ENCODE measurements around the gene IREB2.

Gene IREB2, protein sequence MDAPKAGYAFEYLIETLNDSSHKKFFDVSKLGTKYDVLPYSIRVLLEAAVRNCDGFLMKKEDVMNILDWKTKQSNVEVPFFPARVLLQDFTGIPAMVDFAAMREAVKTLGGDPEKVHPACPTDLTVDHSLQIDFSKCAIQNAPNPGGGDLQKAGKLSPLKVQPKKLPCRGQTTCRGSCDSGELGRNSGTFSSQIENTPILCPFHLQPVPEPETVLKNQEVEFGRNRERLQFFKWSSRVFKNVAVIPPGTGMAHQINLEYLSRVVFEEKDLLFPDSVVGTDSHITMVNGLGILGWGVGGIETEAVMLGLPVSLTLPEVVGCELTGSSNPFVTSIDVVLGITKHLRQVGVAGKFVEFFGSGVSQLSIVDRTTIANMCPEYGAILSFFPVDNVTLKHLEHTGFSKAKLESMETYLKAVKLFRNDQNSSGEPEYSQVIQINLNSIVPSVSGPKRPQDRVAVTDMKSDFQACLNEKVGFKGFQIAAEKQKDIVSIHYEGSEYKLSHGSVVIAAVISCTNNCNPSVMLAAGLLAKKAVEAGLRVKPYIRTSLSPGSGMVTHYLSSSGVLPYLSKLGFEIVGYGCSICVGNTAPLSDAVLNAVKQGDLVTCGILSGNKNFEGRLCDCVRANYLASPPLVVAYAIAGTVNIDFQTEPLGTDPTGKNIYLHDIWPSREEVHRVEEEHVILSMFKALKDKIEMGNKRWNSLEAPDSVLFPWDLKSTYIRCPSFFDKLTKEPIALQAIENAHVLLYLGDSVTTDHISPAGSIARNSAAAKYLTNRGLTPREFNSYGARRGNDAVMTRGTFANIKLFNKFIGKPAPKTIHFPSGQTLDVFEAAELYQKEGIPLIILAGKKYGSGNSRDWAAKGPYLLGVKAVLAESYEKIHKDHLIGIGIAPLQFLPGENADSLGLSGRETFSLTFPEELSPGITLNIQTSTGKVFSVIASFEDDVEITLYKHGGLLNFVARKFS

DNA sequence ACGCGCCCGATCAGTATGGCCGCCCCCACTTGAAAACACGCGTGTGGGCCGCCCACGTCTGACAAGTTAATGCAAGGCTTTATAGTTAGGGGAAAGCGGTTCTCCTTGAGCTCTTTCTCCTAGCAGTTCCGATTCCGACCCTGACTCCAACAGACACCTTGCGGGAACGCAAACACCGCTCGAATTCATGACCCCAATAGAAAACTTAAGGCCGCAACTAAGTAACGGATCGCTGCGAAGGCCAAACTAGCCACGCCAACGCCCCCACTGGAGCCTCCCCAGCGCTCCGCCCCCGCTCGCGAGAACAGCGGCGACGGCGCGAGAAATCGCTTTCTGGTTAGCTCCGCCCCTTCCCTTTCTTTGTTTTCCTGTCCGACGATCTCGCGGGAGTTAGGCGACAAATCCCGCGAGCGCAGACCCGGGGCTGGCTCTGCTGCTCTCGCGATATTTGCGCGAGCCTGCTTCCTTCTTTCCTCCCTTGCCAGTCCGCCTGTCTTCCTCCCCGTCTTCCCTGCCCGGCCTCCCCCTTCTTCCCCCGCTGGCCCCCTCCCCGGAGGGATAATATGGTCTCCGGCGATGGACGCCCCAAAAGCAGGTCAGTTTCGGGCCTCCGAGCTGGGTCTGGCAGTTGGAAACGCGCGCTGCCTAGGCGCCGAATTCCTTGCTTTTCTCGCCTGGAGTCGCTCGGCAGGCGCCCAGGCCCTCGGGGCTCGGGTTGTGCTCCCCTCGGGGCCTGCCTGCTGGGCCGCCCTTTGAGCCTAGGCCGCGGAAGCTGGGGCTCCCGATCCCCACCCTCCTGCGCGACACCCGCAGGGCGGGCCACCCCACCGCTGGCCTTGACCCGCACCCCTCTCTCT, at the start of gene IREB2:
Gene IREB2 (plus strand): TSS at position 455 of the 857 bp plus-strand sequence. CDS start 122 bp downstream, at position 577.
- in situ Hi-C loops (cut with HindIII; ENCODE audit: low sequenced_read_pairs): no loop called here

DNA sequence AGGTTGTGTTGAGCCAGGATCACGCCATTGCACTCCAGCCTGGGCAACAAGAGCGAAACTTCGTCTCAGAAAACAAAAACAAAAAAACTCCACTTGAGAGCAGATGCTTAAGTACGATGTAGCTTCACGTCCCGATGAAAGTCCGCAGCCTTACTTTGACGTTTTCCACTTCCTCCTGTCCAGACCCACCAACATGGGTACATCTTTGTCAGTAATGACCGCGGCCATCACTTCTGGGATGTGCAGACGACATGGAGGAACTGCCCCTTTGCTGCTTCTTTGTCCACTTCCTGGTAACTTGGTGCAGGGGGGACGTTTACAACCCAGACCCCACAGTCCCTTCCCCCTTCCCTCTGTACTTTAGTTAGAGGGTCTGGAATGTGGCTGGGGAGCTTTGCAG, 49.2 kb upstream of the IREB2 start:
- in situ Hi-C loops (cut with HindIII; ENCODE audit: low sequenced_read_pairs): no loop called here

DNA sequence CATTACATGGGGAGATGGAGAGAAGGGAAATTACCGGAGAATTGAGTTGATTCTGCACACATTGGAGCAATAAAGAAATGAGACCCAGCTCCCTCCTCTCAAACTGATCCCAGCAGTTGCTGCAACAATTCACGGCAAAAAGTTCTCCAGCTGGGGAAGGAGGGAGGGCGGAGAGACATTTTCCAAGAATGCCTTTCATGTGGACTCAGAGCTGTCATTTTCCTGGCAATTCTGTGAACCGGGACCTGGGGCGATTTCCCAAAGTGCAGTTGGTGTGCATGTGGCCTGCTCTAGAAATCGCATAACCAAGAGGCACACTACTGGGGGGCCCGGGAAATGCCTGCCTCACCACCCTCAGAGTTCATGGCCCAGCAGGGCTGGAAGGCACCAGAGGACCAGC, 48.7 kb upstream of the IREB2 start:
- in situ Hi-C loops (cut with HindIII; ENCODE audit: low sequenced_read_pairs): no loop called here

DNA sequence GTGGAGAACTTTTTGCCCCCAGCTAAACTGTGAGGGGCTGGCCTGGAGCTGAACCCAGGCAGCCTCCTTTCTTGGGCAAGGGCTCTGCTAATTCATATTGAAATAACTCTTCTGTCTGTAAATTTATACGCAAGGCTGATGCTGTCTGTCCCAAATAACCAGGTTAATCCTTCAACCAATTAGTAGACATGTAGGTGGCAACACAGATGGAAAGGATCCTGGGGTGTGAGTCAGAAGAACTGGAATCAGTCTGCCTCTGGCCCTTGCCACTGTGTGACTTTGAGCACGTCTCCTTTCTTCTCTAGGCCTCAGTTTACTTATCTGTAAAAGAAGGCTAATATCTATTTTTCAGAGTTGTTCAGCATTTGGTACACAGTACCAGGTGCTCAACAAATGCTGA, 48.3 kb upstream of the IREB2 start:
- in situ Hi-C loops (cut with HindIII; ENCODE audit: low sequenced_read_pairs): no loop called here

DNA sequence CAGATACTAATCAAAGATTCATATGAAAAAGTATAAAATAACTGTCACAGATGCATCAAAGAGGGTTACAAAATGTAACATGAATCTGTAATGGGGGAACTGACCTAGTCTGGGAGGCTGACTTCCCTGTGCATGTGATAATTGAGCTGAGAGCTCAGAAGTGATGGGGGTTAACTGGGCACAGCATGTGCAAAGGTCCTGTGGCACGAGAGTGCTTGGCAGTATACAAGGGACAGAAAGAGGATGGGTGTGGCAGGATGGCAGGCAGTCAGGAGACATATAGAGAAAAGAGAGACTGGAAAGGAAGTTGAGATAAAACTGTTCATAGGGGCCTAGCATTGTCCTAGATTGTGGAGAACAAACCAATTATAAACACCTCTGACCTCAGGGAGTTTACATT, 47.8 kb upstream of the IREB2 start:
- in situ Hi-C loops (cut with HindIII; ENCODE audit: low sequenced_read_pairs): no loop called here

DNA sequence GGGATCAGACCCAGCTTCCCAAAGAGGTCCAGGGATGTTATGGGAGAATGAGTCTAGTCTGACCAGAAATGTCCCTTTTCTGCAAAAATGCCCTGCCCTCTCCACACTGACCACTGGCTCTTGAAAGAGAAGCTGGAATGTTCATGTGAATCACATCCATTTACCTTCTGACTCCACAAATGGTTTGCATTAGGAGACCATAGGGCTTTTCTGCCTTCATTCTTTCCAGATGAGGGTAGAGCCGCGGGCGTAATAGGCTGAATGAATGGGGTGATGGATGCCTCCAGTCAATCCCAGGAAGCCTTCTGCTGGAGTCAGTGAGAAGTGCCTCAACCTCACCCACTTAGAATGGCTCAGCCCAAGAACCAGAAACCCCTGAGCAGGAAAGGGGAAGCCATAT, 47.2 kb upstream of the IREB2 start:
- in situ Hi-C loops (cut with HindIII; ENCODE audit: low sequenced_read_pairs): no loop called here

DNA sequence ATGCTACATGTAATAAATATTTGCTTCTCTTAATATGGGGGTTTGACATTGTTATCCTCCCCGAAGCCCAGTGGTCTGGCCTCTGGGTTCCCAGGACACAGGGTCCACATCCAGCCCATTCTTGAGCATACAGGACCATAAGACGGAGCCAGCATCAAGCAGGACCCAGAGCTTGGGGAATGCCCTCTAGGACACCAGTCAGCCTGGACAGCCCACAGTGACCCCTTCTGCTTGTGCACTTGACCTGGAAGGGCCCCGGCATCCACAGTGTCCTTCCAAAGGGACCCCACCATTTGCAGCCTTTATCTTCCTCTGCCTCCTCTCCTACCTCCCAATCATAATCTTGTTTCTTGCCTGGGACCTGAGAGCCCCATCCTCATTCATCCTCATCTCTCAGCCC, 46.2 kb upstream of the IREB2 start:
- in situ Hi-C loops (cut with HindIII; ENCODE audit: low sequenced_read_pairs): no loop called here

DNA sequence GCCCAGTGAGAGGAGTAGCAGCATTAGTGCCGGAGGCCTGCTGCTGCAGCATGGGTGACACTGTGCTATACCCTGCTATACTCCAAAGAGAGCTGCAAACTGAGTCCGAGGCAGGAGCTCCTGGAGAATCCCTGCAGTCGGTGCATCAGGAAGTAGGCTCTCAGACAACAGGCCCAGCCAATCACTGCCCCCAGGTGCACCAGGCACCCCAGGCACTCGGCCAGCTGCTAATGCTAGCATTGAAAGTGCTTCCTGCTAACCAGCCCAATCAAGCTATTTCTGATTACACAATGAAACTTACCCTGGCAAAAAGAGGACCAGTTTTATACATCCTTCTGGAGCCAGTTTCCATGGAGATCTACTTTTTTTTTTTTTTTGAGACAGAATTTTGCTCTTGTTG, 45.6 kb upstream of the IREB2 start:
- in situ Hi-C loops (cut with HindIII; ENCODE audit: low sequenced_read_pairs): no loop called here

DNA sequence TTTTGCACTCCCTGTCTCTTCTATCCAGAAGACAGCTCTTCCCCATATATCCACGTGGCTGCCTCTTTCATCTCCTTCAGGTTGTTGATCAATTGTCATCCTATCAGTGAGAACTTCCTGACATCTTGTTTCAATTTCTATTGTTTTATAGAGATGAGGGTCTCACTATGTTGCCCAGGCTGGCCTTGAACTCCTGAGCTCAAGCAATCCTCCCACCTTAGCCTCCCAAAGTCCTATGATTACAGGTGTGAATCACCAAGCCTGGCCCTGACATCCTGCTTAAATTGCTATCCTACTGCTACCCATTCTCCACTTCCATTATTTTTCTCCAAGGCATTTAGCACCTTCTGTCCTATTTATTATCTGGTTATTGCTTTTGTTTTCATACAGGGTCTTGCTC, 44.9 kb upstream of the IREB2 start:
- in situ Hi-C loops (cut with HindIII; ENCODE audit: low sequenced_read_pairs): no loop called here

DNA sequence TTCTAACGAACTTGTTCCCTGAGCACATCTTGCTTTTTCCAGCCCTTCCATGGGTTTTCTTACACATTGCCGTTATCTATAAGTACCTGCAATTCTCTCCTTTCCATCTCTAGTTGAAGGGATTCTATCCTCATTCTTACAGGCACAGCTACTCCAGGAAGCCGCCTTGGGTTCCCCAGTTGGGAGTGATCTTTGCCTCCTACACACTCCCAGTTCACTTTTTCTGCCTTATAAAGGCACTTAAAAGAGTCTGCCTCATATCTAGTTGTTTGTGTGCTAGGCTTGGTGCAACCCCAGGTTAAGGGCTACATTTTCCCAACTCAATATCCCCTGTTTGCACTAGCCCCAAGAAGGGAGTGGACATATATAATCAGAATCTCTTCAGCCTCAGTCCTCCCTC, 44.0 kb upstream of the IREB2 start:
- in situ Hi-C loops (cut with HindIII; ENCODE audit: low sequenced_read_pairs): no loop called here

DNA sequence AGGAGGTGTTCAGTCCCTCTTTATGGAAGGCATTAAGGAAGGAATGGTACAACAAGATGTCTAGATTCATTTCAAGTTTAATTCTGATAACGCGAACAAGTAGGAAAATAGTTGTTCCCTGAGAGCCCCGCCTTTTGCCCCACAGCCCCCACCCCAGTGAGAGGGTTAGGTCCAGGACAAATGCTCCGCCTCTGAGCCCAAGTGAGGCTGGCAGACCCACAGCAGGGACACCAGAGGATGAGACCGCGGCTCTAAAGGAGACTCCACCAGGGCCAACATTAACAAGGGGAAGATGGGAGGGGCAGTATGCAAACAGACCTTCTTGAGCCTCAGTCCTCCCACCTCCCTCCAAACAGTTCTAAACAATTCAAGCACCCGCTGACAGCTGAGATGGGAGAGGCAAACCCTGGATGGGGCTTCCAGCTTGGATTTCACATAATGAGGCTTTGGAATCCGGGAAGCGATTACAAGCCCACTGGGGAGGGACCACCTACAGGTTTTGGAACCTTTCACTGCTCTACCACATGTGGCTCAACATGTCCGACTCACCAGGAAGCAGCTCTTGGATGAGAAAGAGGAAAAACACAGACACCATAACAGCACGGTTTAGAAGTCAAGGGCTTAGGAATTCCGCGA, 42.9 kb upstream of the IREB2 start:
- in situ Hi-C loops (cut with HindIII; ENCODE audit: low sequenced_read_pairs): no loop called here

DNA sequence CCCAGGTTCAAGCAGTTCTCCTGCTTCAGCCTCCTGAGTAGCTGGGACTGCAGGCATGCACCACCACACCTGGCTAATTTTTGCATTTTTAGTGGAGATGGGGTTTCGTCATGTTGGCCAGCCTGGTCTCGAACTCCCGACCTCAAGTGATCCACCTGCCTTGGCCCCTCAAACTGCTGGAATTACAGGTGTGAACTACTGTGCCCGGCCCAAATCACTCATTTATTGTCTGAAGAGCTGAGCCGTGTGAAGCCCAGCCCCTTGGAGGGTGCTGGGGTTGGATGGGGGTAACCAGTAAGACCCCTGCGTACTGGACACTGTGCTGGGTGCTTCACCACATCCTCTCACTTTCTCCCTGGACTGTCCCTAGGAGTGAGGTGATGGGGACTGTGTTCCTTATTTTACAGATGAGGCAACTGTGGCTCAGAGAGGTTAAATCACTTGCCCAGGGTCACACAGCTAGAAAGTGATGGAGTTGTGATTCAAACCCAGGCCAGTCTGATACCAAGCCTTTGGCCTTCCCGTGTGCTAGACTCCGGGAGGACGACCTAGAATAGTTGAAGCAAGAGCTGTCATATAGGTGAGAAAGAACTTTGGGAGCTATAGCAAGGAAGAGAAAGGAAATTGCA, 41.7 kb upstream of the IREB2 start:
- in situ Hi-C loops (cut with HindIII; ENCODE audit: low sequenced_read_pairs): no loop called here

DNA sequence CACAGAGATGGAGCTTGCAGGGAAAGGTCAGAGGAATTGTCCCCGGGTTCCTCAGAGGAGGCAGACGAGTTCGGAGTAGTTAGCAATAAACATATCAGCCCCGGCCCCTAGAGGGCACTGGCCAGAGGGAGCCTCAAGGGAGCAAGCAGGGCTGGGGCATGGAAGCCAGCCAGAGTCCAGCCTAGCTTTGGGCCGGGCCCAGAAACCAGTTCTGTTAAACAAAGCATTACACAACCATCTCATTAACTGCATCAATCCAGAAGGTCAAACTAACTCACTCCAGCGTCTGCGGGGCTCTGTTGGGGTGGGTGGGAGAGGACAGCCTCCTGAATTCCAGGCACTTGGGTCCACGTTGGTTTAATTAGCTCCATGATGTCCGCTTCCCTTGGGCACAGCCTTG, 41.0 kb upstream of the IREB2 start:
- in situ Hi-C loops (cut with HindIII; ENCODE audit: low sequenced_read_pairs): no loop called here

DNA sequence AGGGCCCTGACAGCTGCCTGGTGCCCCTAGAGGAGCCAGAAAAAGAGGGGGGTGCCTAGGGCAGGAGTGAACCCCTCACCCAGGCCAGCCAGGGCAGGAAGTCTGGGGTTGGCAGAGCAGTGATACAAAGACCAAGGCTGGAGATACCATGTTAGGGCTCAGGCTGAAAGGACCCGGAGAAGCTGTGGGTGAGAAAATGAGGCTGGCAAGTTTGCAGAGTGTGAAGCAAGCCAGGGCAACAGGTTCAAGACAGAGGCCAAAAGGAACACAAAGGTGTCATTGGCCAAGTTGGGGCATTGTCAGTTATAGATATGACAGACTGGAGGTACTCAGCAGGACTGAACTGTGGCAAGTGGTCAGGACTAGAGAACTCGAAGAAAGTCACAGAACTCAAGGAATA, 40.6 kb upstream of the IREB2 start:
- in situ Hi-C loops (cut with HindIII; ENCODE audit: low sequenced_read_pairs): no loop called here

DNA sequence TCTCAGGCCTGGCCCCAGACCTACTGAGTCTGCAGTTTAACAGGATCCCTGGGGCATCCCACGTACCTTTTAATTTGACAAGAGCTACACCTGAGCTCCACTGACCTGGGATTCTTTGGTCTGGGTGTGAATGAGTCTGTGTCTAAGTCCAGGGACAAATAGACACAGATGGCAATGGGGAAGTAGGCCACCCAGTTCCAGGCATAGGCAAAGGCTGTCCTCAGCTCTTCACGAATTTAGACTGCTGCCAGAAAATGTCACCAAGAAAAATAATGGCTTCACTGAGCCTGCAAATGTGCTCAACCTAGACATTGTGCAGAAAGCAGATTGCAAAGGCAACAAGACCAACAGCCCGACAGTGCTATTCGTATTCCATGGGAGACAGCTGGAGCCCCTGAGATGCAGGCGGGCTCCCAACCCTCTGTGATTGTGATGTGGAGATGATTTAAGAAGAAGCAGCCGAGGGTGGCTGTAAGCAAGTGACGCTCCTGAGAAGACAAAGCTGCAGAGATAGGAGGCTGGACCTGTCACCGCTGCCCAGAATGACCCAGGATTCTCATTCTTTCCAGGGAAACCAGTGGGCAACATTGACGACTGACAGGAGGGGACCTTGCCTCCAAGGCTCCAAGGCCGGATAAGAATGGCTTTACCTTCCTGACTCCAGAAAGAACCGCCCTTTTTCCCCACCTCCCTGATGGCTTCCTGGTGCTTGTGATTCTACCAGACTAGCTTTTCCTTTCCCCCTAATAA, 39.8 kb upstream of the IREB2 start:
- in situ Hi-C loops (cut with HindIII; ENCODE audit: low sequenced_read_pairs): no loop called here

DNA sequence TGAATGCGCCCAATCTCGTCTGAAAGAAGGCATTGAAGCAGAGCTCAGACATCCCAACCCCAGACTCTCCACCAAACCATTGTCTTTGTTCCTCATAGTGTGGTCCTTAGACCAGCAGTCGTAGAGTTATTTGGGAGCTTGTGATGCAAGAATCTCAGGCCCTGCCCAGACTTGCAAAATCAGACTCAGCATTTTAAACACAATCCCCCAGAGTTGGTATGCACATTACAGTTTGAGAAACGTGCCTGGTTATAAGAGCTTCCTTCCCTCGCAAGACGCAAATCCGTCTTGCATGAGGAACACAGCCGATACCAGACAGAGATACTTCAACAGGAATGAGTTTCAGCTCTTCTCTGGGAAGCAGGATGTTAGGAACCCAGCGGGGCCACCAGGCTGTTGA, 38.9 kb upstream of the IREB2 start:
- in situ Hi-C loops (cut with HindIII; ENCODE audit: low sequenced_read_pairs): no loop called here

DNA sequence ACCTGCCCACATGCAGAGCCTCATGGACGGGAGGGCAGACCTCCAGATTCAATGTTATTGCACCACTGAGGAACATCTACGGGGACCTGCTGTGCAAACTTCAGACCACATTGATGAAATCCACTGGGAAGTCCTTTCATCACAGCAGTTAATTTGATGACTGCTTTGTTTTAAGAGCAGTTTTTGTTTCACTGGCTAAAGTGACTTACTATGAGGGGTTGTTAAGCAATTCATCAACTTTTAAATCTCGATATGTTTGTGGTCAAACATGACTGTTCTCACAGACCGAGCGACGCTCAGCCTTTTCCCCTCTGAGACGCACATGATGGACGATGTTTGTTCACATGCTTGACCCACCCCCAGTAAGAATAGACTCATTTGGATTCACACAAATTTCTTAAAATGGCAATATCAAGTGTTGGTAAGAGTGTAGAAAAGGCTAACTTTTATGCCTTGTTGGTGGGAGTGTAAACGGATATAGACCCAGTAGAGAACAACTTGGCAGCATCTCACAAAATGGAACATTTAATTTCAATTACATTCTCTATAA, 35.9 kb upstream of the IREB2 start:
- in situ Hi-C loops (cut with HindIII; ENCODE audit: low sequenced_read_pairs): loop anchor here (25.0 kb wide), 1 partner anchor 90 kb away; no protein-coding TSS in a partner anchor

DNA sequence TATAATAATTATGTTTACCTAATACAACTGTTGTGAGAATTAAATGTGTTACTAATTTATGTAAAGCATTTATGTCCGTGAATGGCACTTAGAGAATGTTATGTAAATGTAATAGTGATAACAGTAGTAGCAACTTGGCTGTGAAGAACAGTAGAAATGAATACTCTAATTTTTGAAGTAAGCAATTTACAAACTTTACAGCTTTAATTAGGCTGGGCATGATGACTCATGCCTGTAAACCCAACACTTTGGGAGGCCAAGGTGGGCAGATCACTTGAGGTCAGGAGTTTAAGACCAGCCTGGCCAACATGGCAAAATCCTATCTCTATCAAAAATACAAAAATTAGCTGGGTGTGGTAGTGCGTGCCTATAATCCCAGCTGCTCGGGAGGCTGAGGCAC, 33.9 kb upstream of the IREB2 start:
- in situ Hi-C loops (cut with HindIII; ENCODE audit: low sequenced_read_pairs): loop anchor here (25.0 kb wide), 1 partner anchor 92 kb away; no protein-coding TSS in a partner anchor

DNA sequence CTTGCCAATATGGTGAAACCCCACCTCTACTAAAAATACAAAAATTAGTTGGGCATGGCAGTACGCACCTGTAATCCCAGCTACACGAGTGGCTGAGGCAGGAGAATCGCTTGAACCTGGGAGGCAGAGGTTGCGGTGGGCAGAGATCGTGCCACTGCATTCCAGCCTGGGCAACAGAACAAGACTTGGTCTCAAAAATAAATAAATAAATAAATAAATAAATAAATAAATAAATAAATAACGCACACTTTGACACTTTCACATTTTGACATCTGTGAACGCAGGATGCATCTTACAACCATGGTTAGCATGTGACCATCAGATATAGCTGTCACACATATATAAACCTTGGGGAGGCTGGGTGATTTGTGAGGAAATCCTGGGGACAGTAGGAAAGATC, 33.2 kb upstream of the IREB2 start:
- in situ Hi-C loops (cut with HindIII; ENCODE audit: low sequenced_read_pairs): loop anchor here (25.0 kb wide), 1 partner anchor 92 kb away; no protein-coding TSS in a partner anchor
